Measurements from ENCODE around the gene C19orf44. TPM values are rescaled to one million over a fixed set of nuclear protein-coding genes. Genes with fewer than 3 reads are reported as not detected.
A peak's percentile ranks its signal among the peaks of the same experiment; 100 is the strongest.

Gene C19orf44
- total RNA-seq, 1 donor from 2014 or later, result 3.2 TPM

DNA sequence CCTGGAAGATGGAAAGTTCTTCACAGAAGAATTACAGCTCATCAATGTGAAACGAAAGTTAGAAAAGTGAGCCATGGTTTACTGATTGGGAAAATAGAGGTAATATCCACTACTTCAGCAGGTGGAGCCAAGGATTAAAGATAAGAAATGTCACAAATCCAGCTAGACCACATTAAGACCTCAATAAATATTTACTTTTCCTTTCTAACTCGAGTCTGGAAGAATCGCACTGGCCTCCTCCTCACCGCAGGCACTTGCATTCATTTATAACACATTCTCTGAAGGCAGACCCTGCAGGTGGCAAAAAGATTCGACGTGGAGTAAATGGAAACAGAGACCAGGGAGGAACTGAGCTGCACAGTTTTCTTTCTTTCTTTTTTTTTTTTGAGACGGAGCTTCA lies 68.6 kb downstream of the C19orf44 start:
- H3K27ac Mint-ChIP-seq (ENCODE audit: unreplicated experiment), result no peak overlapping the region
- H3K27me3 Mint-ChIP-seq (ENCODE audit: low read depth), result no peaks in the 10 kb centered on the region
- TF ChIP-seq, protein P1, sequence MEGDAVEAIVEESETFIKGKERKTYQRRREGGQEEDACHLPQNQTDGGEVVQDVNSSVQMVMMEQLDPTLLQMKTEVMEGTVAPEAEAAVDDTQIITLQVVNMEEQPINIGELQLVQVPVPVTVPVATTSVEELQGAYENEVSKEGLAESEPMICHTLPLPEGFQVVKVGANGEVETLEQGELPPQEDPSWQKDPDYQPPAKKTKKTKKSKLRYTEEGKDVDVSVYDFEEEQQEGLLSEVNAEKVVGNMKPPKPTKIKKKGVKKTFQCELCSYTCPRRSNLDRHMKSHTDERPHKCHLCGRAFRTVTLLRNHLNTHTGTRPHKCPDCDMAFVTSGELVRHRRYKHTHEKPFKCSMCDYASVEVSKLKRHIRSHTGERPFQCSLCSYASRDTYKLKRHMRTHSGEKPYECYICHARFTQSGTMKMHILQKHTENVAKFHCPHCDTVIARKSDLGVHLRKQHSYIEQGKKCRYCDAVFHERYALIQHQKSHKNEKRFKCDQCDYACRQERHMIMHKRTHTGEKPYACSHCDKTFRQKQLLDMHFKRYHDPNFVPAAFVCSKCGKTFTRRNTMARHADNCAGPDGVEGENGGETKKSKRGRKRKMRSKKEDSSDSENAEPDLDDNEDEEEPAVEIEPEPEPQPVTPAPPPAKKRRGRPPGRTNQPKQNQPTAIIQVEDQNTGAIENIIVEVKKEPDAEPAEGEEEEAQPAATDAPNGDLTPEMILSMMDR (IDR thresholded peaks at IDR 0.05), result no peak
- H3K4me1 Mint-ChIP-seq (ENCODE audit: low read depth), result peaks cover 14% of the 10 kb centered on the region
- no peak for DNase-seq (ENCODE audit: low spot score)
- H3K9me3 Mint-ChIP-seq (ENCODE audit: low read depth), result no peaks in the 10 kb centered on the region
- no peak overlapping the region for H3K4me3 Mint-ChIP-seq (ENCODE audit: unreplicated experiment)
- peaks cover 46% of the 10 kb centered on the region for H3K36me3 Mint-ChIP-seq (ENCODE audit: low read depth)

DNA sequence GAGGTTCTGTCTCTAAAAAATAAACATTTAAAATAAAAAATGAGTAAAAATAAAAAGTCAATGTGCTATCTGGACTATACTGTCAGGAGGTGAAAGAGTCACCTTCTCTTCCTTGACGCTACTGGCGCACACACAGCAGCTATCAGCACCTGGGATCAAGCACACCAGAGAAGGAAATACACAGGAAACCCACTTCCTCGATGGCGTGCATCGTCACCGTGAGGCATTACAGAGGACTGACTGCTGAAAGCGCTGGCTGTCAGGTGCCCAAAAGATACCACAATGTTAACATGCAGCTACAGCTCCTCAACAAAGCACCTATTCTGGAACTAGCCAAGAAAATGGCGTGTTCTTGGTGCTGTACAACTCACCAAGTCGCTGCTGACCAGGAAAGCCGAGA lies 70.0 kb downstream of the C19orf44 start:
- DNase-seq (ENCODE audit: low spot score), result no peak
- Mint-ChIP-seq H3K4me1 (ENCODE audit: low read depth) (peaks cover 27% of the 10 kb centered on the region), H3K36me3 (ENCODE audit: low read depth) (peaks cover 43% of the 10 kb centered on the region), H3K27ac (ENCODE audit: unreplicated experiment) (no peak overlapping the region), H3K27me3 (ENCODE audit: low read depth) (no peaks in the 10 kb centered on the region), H3K9me3 (ENCODE audit: low read depth) (no peaks in the 10 kb centered on the region), H3K4me3 (ENCODE audit: unreplicated experiment) (no peak overlapping the region)
- TF ChIP-seq, protein P1 (IDR thresholded peaks at IDR 0.05), result no peak

DNA sequence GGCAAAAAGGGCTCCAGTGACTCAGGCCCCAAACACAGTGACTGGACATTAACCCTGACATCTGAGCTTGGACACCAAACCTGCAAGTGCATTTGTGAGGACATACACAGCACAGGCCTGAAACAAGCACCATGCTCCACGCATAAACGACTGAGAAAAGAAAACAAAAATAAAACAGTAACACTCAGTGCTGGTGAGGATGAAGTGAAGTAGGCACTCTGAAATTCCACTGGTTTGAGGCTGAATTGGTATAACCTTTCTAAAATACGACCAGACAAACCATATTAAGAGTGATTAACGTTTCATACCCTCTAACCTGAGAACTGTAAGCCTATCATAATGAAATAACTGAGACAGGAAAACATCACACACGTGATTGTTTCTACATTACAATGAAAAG lies 70.5 kb downstream of the C19orf44 start:
- Mint-ChIP-seq H3K4me1 (ENCODE audit: low read depth) (peaks cover 33% of the 10 kb centered on the region), H3K36me3 (ENCODE audit: low read depth) (peaks cover 41% of the 10 kb centered on the region), H3K27ac (ENCODE audit: unreplicated experiment) (no peak overlapping the region), H3K4me3 (ENCODE audit: unreplicated experiment) (no peak overlapping the region), H3K9me3 (ENCODE audit: low read depth) (no peaks in the 10 kb centered on the region), H3K27me3 (ENCODE audit: low read depth) (no peaks in the 10 kb centered on the region)
- TF ChIP-seq, protein P1 (IDR thresholded peaks at IDR 0.05), result no peak
- DNase-seq (ENCODE audit: low spot score), result no peak

DNA sequence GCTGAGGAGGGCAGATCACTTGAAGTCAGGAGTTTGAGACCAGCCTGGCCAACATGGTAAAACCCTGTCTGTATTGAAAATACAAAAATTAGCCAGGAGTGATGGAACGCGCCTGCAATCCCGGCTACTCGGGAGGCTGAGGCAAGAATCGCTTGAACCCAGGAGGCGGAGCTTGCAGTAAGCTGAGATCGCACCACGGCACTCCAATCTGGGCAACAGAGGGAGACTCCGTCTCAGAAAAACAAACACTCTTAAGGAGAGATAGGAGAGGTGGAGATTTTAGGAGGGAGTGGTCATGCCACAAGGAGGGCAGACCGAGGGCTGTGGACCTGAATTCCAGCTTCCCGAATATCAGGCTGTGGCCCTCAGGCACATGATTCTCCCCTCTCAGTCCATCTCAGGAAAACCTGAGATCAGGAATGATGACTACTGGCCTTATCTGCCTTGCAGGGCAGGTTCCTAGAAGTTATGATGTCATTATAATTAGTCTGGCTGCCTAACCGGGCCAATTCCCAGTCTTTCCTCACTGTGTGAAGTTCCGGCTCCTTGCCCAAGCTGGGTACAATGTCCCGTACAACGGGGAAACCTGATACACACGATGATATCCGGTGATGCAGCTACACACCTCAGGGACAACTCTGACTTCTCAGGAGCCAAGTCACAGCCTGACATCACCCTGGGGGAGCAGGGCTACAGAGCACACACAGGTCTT lies 73.6 kb downstream of the C19orf44 start:
- Mint-ChIP-seq H3K36me3 (ENCODE audit: low read depth) (peaks cover 25% of the 10 kb centered on the region), H3K4me1 (ENCODE audit: low read depth) (peaks cover 53% of the 10 kb centered on the region), H3K27me3 (ENCODE audit: low read depth) (no peaks in the 10 kb centered on the region), H3K27ac (ENCODE audit: unreplicated experiment) (peak overlapping the region; percentile 99), H3K4me3 (ENCODE audit: unreplicated experiment) (no peak overlapping the region), H3K9me3 (ENCODE audit: low read depth) (no peaks in the 10 kb centered on the region)
- TF ChIP-seq, protein P1 (IDR thresholded peaks at IDR 0.05), result no peak
- DNase-seq (ENCODE audit: low spot score), result no peak

Other genes starting within 250 kb of the C19orf44 start
- gene KLF2, start 171.6 kb upstream of the C19orf44 start, total RNA-seq, result 44.7 to 50.9 TPM (median 49.4 TPM) in 3 replicates
- gene EPS15L1, start 24.4 kb upstream of the C19orf44 start, total RNA-seq, result 34.4 to 36.5 TPM (median 36.1 TPM) in 3 replicates
- not detected in 3 replicates for gene CALR3, start 227 bp upstream of the C19orf44 start, total RNA-seq
- 30.1 to 35.2 TPM (median 32.6 TPM) in 3 replicates for gene CHERP, start 46.0 kb downstream of the C19orf44 start, total RNA-seq
- gene SLC35E1, start 76.0 kb downstream of the C19orf44 start, total RNA-seq, result 68.1 to 70.0 TPM (median 69.2 TPM) in 3 replicates
- gene MED26, start 131.8 kb downstream of the C19orf44 start, total RNA-seq, result 8.7 to 10.6 TPM (median 8.8 TPM) in 3 replicates
- gene SMIM7, start 163.8 kb downstream of the C19orf44 start, total RNA-seq, result 42.5 to 52.0 TPM (median 47.7 TPM) in 3 replicates
- gene TMEM38A, start 164.7 kb downstream of the C19orf44 start, total RNA-seq, result 3.1 to 3.7 TPM (median 3.7 TPM) in 3 replicates
- not detected in 3 replicates for gene NWD1, start 223.5 kb downstream of the C19orf44 start, total RNA-seq